SKM-1 treated with dmso at 0.1 percent for 144 hours (cell line): Measurements from ENCODE around the gene ADRA2B.
"Not testable (repeated sequence)": the region's sequence is repeated elsewhere in the genome, so short reads cannot be mapped to it uniquely, and the experiment has no call there.

Source experiments
- DNase-seq: peaks from one replicate; lab custom pipeline; 2025; ENCODE audit not compliant: unreplicated experiment; lab: John Stamatoyannopoulos, UW

The ADRA2B gene

GRCh38 chr2:96071087-96071976 lies 45.0 kb downstream of the ADRA2B start:
- DNase-seq: not testable (repeated sequence)

- DNase-seq: not testable (repeated sequence)
These were observed 46.0 kb downstream of the ADRA2B start for GRCh38 chr2:96070351-96070750.

GRCh38 chr2:96069878-96070277 lies 46.5 kb downstream of the ADRA2B start:
- not testable (repeated sequence) for DNase-seq

- not testable (repeated sequence) for DNase-seq
These were observed 48.3 kb downstream of the ADRA2B start for GRCh38 chr2:96067902-96068581.

- DNase-seq: not testable (repeated sequence)
These were observed 49.2 kb downstream of the ADRA2B start for GRCh38 chr2:96067098-96067660.

- DNase-seq: not testable (repeated sequence)
These were observed 49.9 kb downstream of the ADRA2B start for GRCh38 chr2:96066511-96066910.

GRCh38 chr2:96065954-96066353 lies 50.4 kb downstream of the ADRA2B start:
- DNase-seq: not testable (repeated sequence)

GRCh38 chr2:96065381-96065930 lies 50.9 kb downstream of the ADRA2B start:
- DNase-seq: no peak

- DNase-seq: not testable (repeated sequence)
These were observed 51.6 kb downstream of the ADRA2B start for GRCh38 chr2:96064760-96065159.

- not testable (repeated sequence) for DNase-seq
These were observed 52.2 kb downstream of the ADRA2B start for GRCh38 chr2:96064047-96064675.

- DNase-seq: not testable (repeated sequence)
These were observed 53.1 kb downstream of the ADRA2B start for GRCh38 chr2:96063116-96063899.
